ENCODE measurements around the gene TPK1.

- TF ChIP-seq EZH2 (IDR thresholded peaks at IDR 0.05; ENCODE audit: borderline replicate concordance, low read length): no peak
- TF ChIP-seq CTCF (conservative IDR thresholded peaks at IDR 0.05 in 1 of 2, IDR thresholded peaks at IDR 0.05 in 1 of 2; ENCODE audit: extremely low read depth in 1 of 2, insufficient read depth in 1 of 2, low read depth in 1 of 2, low read length in 2 of 2): no peak
Measured at GRCh38 chr7:144568233-144568632, 267.6 kb downstream of the TPK1 start.
